ENCODE results near the gene NINJ1.

GRCh38 chr9:93168581-93168980, 34.5 kb upstream of the NINJ1 start:
- no peak for TF ChIP-seq EP300 (IDR thresholded peaks at IDR 0.05)
- TF ChIP-seq, protein P1, sequence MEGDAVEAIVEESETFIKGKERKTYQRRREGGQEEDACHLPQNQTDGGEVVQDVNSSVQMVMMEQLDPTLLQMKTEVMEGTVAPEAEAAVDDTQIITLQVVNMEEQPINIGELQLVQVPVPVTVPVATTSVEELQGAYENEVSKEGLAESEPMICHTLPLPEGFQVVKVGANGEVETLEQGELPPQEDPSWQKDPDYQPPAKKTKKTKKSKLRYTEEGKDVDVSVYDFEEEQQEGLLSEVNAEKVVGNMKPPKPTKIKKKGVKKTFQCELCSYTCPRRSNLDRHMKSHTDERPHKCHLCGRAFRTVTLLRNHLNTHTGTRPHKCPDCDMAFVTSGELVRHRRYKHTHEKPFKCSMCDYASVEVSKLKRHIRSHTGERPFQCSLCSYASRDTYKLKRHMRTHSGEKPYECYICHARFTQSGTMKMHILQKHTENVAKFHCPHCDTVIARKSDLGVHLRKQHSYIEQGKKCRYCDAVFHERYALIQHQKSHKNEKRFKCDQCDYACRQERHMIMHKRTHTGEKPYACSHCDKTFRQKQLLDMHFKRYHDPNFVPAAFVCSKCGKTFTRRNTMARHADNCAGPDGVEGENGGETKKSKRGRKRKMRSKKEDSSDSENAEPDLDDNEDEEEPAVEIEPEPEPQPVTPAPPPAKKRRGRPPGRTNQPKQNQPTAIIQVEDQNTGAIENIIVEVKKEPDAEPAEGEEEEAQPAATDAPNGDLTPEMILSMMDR (IDR thresholded peaks at IDR 0.05), result no peak
